ENCODE results near the gene INHBC.

Gene INHBC

DNA sequence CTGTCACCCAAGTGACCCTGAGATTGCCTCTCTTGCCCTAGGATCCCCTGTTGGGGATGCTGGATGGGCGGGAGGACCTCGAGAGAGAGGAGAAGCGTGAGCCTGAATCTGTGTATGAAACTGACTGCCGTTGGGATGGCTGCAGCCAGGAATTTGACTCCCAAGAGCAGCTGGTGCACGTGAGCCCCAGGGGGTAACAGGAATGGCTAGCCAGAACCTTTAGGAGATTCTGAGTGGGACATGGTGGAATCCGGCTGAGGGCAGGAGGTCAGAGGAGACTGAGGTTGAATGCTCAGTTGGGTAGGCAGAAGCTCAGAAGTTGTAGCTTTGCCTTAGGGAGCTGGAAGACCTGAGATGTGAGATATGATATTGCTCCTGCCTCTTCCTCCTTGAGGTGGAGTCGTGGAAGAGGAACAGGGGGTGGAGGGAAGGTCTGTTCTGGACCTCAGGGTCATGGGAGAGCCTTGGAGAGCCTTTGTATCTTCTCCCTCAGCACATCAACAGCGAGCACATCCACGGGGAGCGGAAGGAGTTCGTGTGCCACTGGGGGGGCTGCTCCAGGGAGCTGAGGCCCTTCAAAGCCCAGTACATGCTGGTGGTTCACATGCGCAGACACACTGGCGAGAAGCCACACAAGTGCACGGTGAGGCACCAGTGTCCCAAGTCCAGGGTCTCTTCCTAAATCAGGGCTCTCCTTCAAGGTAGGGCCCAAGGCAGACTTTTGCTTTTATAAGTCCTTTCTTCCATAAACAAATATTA, 31.3 kb downstream of the INHBC start:
- H3K4me3 ChIP-seq (ENCODE audit: low read depth, low read length) = no peak overlapping the region
- TF ChIP-seq, protein P1, sequence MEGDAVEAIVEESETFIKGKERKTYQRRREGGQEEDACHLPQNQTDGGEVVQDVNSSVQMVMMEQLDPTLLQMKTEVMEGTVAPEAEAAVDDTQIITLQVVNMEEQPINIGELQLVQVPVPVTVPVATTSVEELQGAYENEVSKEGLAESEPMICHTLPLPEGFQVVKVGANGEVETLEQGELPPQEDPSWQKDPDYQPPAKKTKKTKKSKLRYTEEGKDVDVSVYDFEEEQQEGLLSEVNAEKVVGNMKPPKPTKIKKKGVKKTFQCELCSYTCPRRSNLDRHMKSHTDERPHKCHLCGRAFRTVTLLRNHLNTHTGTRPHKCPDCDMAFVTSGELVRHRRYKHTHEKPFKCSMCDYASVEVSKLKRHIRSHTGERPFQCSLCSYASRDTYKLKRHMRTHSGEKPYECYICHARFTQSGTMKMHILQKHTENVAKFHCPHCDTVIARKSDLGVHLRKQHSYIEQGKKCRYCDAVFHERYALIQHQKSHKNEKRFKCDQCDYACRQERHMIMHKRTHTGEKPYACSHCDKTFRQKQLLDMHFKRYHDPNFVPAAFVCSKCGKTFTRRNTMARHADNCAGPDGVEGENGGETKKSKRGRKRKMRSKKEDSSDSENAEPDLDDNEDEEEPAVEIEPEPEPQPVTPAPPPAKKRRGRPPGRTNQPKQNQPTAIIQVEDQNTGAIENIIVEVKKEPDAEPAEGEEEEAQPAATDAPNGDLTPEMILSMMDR (IDR thresholded peaks at IDR 0.05; ENCODE audit: low read depth, low read length) = no peak

DNA sequence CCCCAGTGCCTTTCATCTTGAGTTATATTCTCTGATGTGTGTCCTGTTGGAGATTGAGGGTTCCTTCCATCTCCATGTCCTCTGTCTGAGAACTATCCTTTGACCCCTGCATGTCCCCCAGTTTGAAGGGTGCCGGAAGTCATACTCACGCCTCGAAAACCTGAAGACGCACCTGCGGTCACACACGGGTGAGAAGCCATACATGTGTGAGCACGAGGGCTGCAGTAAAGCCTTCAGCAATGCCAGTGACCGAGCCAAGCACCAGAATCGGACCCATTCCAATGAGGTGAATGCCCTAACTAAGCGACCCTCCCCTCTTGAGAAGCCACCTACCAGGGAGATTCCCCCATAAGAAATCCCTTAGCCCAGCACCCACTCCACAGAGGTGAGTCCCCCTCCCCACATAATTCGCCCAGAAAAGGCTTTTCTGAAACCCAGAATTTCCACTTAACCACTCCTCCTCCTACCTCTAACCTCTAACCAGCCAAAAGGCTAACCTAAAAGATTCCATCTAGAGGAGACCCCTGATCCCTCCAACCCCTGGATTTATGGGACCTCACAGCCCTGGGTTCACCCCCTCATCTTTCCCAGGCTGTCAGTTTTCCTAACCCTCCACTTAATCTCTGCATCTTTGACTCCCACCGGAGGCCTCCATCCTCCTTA, 32.8 kb downstream of the INHBC start:
- H3K4me3 ChIP-seq (ENCODE audit: low read depth, low read length) = no peak overlapping the region
- TF ChIP-seq, protein P1 (IDR thresholded peaks at IDR 0.05; ENCODE audit: low read depth, low read length) = no peak

DNA sequence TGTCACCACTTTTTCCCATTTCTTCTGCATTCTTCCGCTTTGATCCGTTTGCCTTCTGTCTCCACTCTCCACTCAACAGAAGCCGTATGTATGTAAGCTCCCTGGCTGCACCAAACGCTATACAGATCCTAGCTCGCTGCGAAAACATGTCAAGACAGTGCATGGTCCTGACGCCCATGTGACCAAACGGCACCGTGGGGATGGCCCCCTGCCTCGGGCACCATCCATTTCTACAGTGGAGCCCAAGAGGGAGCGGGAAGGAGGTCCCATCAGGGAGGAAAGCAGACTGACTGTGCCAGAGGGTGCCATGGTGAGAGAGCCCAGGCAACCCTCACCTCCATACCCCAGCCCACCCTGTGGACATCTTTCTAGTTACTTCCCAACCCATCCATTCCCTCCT, 33.3 kb downstream of the INHBC start:
- no peak overlapping the region for H3K4me3 ChIP-seq (ENCODE audit: low read depth, low read length)
- TF ChIP-seq, protein P1 (IDR thresholded peaks at IDR 0.05; ENCODE audit: low read depth, low read length) = no peak

DNA sequence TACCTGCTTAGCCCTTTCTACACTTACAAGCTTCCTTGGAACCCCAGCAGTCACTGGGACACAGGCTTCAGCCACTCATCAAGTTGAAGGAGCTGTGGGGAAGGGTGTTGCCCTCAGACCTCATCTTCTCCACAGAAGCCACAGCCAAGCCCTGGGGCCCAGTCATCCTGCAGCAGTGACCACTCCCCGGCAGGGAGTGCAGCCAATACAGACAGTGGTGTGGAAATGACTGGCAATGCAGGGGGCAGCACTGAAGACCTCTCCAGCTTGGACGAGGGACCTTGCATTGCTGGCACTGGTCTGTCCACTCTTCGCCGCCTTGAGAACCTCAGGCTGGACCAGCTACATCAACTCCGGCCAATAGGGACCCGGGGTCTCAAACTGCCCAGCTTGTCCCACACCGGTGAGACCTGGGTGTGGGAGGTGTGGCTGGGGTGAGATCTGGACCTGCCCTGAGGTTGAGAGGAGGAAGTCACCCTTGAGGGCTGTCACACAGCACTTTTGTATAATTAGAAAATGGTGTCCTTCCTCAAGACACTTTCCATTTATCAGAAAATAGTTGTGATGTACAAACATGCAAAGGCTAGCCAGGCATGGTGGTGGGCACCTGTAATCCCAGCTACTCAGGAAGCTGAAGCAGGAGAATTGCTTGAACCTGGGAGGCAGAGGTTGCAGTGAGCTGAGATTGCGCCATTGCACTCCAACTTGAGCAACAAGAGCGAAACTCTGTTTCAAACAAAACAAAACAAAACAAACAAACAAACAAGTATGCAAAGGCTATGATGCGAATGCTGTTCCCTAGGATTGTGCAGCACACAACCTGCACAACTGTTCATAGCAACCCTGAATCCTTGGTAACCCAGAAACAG, 34.9 kb downstream of the INHBC start:
- no peak overlapping the region for H3K4me3 ChIP-seq (ENCODE audit: low read depth, low read length)
- TF ChIP-seq, protein P1 (IDR thresholded peaks at IDR 0.05; ENCODE audit: low read depth, low read length) = no peak

DNA sequence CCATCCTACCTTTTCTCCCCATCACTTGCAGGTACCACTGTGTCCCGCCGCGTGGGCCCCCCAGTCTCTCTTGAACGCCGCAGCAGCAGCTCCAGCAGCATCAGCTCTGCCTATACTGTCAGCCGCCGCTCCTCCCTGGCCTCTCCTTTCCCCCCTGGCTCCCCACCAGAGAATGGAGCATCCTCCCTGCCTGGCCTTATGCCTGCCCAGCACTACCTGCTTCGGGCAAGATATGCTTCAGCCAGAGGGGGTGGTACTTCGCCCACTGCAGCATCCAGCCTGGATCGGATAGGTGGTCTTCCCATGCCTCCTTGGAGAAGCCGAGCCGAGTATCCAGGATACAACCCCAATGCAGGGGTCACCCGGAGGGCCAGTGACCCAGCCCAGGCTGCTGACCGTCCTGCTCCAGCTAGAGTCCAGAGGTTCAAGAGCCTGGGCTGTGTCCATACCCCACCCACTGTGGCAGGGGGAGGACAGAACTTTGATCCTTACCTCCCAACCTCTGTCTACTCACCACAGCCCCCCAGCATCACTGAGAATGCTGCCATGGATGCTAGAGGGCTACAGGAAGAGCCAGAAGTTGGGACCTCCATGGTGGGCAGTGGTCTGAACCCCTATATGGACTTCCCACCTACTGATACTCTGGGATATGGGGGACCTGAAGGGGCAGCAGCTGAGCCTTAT, 35.8 kb downstream of the INHBC start:
- TF ChIP-seq, protein P1 (IDR thresholded peaks at IDR 0.05; ENCODE audit: low read depth, low read length) = no peak
- H3K4me3 ChIP-seq (ENCODE audit: low read depth, low read length) = no peak overlapping the region

DNA sequence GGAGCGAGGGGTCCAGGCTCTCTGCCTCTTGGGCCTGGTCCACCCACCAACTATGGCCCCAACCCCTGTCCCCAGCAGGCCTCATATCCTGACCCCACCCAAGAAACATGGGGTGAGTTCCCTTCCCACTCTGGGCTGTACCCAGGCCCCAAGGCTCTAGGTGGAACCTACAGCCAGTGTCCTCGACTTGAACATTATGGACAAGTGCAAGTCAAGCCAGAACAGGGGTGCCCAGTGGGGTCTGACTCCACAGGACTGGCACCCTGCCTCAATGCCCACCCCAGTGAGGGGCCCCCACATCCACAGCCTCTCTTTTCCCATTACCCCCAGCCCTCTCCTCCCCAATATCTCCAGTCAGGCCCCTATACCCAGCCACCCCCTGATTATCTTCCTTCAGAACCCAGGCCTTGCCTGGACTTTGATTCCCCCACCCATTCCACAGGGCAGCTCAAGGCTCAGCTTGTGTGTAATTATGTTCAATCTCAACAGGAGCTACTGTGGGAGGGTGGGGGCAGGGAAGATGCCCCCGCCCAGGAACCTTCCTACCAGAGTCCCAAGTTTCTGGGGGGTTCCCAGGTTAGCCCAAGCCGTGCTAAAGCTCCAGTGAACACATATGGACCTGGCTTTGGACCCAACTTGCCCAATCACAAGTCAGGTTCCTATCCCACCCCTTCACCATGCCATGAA, 36.5 kb downstream of the INHBC start:
- H3K4me3 ChIP-seq (ENCODE audit: low read depth, low read length) = no peak overlapping the region
- TF ChIP-seq, protein P1 (IDR thresholded peaks at IDR 0.05; ENCODE audit: low read depth, low read length) = no peak
